HS-5 (cell line): Measurements from ENCODE around the gene ZNF628.

Experiments
- DNase-seq: peaks from one replicate; pipeline ENCODE4 v3.0.0-alpha.2; 2012; ENCODE audit warnings: low read depth

The ZNF628 gene

DNA sequence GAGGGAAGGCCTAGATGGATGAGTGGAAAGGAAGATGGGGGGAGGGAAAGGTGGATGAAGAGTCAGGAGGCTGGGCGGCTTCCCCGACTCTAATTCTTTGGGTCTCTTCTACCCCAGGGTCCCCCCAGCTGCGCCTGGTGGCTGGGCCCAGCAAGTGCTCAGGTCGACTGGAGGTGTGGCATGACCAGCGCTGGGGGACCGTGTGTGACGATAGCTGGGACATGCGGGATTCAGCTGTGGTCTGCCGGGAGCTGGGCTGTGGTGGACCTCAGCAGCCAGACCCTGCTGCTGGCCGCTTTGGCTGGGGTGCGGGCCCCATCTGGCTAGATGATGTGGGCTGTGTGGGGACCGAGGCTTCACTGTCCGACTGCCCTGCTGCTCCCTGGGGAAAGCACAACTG, 21.3 kb downstream of the ZNF628 start:
- DNase-seq = no peak

DNA sequence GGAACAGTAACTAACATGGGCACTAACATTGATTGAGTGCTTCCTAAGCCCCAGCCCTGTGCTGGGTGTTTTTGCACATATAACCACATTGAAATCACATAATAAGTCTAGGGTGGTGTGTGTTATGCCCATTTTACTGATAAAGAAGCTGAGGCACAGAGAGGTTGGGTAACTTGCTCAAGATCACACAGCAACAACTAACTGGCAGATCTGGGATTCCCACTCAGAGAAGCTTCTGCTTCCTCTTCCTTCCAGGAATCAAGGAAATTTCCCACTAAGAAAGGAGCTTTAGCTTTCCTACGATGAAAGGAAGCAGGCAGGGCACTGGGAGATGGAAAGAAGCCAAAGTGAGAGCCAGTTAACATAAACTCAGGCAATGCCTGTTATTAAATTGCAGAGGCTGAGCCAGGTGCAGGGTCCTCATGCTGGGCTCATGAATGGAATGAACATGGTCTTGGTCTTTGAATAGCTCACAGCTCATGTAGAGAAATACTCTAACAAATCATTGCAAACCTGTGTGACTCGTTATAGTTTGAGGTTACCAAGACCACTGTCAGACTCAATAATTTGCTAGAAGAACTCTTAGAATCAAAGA, 21.9 kb downstream of the ZNF628 start:
- no peak for DNase-seq

DNA sequence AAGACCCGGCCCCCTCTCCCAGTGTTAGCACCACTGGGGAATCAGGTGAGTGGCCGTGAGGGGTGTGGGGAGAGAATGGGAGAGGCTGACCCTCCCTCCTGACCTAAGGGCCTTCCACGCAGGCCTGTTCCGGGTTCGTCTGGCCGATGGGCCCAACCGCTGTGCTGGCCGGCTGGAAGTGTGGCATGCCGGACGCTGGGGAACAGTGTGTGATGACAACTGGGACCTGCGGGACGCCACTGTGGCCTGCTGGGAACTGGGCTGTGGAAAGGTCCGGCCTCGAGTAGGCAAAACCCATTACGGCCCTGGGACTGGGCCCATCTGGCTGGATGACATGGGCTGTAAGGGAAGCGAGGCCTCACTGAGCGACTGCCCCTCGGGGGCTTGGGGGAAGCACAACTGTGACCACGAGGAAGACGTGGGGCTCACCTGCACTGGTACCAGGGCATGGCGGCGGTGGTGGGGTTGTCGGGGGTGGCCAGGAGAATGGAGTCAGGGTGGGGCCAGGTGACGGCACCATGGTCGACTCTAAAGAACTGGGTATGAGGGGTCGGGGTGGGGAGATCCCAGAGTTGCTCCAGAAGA, 24.0 kb downstream of the ZNF628 start:
- no peak for DNase-seq

DNA sequence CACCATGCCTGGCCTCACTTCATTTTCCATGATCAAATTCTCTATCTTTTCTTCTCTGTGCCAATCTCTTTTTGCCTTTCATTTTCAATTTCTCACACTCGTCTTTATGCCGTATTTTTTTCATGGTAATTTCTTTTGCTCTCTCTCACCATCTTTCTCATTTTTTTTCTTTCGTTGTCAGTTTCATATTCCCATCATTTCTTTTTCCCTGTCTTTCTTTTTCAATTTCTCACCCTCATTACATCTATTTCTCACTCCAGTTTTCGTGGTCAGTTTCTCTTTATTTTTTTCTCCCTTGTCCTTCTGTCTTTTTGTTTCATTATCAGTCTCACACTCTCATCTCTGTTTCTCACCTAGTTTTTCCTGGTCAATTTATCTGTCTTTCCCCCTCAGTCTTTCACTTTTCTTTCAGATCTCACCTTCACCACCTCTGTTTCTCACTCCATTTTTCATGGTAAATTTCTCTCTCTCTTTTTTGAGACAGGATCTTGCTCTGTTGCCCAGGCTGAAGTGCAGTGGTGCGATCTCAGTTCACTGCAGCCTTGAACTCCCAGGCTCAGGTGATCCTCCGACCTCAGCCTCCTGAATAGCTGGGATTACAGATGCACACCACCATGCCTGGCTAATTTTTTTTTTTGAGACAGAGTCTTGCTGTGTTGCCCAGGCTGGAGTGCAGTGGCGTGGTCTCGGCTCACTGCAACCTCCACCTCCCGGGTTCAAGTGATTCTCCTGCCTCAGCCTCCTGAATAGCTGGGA, 26.0 kb downstream of the ZNF628 start:
- DNase-seq = no peak

DNA sequence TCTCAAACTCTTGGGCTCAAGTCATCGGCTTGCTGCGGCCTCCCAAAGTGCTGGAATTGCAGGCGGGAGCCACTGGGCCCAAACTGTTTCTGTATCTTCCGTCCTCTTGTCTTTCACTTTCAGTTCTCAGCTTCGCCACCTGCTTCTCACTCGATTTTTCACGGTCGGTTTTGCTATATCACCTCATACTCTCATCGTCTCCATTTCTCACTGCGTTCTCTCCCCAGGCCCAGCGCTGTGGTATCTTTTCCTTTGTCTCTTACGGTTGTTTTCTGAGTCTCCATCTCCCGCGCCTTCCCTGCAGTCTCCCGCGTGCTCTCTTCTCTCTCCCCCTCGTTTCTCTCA, 26.7 kb downstream of the ZNF628 start:
- no peak for DNase-seq

DNA sequence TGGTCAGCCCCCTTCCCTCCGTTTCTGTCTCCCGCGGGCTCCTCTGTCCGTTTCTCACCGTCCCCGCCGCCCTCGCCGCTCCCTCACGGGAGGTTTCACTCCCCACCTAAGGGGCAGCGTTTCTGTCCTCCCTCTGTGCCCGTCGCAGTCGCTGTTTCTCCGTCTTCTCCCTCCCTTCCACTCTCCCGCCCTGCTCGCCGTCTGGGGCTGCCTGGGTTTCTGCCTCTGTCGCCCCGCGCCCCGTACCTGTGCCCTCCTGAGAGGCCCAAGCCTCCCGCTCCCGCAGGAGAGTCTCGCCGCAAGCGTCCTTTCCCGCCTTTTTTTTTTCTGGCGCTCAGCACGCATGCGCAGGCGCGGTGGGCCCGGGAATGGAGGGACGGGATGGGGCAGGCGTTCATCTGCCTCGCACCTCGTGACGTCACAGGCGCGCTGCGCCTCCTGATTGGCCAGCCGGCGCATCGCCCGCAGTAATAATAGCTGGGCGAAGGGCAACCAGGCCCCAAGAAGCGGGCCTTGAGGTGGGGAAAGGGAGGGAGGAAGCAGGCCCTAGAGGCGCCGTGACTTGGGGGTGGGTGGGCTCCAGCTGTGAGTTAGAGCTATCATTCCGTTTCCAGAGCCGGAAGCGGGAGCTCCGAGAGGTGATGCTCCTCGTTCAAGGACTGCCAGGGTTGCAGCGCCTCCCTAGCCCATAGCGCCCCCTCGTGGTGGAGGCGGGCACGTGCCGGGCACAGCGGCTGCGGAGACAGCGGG, 27.3 kb downstream of the ZNF628 start:
- peak; percentile 90 for DNase-seq

DNA sequence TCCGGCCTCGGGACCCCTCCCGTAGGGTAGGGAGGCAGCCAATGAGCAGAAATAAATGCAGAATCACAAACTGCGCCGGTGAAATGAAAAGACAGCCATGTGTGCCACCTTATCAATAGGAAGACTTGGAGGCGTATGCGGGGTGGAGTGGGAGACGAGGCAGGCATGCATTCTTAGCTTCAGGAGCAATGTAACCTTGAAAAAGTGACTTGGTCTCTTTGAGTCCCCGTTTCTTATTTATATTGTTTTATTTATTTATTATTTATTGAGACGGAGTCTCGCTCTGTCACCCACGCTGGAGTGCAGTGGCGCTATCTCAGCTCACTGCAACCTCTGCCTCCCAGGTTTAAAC, 27.8 kb downstream of the ZNF628 start:
- DNase-seq = no peak

DNA sequence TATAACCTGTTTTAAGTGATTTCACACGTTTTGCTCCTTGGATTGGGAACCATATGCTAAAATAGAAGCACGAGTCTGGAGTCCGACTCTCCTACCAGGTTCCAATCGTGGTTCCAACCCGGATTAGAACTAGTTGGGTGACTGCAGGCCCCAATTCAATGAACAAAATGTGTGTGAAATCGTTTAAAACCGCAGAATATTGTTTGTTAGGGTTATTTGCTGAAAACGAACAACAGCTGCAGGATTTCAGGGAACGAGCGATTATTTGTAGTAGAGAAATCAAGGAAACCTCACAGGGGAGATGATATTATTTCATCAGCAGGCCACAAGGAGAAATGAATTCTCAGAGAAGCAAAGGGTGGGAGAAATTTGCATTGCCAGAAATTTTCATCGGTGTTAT, 28.6 kb downstream of the ZNF628 start:
- DNase-seq = no peak

DNA sequence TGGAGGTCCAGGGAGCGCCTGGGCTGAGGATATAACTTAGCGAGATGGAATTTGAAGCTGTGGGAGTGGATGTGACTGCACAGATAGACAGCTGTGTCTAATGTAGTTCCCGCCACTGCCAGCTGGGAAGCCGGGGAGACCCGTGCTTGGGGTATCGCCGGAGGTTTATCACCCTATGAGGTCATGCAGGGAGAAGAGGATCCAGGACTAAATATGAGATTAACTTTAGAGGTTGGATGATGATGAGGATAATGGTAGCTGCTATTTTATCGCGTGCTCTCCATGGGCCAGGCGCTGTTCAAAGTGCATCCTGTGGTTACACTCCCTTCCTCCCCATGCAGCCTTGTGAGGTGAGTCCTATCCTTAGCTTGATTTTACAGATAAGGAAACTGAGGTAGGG, 31.7 kb downstream of the ZNF628 start:
- no peak for DNase-seq

DNA sequence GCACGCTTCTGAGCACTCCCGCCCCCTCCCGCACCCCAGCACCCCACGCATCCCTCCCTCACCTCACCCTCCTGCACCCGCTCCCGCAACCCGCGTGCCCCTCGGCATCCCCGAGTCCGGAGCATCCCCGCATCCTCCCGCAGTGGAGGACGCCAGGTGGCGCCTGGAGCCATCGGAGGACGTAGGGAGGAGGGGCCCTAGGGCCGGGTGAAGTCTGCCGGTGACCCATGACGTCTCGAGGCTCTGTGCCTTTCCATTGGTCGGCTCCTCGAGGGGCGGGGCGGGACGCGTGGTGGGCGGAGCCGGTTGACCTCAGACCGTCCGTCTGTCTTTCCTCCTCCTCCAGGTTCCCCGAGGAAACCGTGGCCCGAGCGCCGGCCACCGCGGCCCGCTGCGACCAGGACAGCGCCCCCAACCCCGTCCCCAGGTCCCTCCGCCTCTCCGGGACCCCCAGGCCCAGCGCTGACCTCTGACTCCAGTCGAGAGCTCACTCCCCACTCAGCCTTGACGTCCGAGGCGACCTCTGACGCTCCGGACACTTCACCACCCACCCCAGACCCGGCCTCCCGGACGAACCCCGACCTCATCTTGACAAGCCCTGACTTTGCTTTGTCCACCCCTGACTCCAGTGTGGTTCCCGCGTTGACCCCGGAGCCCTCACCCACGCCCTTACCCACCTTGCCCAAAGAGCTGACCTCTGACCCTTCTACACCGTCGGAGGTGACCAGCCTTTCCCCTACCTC, 40.6 kb downstream of the ZNF628 start:
- DNase-seq = peak; percentile 68

DNA sequence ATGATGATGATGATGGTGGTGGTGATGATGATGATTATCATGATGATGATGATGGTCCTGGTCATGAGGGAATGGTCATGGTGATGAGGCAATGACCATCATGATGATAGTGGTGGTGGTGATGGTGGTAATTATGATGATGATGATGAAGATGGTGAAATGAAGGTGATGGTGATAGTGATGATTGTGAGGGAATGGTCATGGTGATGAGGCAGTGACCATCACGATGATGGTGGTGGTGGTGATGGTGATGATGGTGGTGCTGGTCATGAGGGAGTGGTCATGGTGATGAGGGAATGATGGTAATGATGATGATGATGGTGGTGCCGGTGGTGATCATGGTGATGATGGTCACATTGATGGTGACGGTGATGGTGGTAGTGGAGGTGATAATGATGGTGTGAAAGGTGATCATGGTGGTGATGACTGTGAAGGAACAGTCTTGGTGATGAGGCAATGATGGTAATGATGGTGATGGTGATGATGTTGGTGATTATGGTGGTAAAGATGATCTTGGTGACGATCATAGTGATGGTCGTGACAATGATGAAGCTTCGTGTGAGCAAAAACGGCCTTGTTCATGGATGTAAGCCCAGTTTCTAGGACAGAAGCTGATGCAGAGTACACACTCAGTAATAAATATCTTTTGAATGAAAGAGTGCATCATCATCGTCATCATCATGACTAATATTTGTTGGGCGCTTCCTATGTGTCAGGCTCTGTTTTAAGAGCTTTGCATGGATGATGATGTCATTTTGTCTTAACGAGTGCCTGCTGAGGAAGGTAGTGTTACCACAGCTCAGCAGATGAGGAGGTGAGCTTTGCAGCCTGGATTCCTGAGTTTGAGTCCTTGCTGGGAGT, 43.3 kb downstream of the ZNF628 start:
- DNase-seq = peak; percentile 87

DNA sequence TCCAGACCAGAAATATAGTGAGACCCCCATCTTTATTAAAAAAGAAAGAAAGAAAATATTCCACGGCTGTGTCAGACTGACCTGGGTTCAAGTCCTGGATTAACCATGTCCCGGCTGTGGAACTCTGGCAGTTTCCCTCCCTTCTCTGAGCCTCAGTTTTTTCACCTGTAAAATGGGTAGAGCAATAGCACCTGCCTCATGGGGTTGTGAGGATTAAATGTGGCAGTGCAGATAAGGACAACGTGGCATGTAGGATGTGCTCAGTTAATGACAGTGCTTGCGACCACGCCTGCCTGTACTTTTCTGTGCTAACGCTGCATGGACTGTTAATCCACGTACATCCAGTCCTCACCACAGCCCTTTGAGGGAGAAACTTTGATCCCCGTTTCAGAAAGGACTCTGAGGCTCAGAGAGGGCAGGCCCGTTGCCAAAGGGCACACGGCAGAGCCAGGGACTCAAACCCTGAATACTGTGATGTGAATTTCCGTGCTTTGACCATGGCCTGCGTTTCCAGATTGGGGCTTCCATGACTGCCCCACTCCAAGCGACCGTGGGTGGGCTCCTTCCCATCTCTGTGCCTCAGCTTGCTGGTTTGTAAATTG, 44.4 kb downstream of the ZNF628 start:
- DNase-seq = no peak

DNA sequence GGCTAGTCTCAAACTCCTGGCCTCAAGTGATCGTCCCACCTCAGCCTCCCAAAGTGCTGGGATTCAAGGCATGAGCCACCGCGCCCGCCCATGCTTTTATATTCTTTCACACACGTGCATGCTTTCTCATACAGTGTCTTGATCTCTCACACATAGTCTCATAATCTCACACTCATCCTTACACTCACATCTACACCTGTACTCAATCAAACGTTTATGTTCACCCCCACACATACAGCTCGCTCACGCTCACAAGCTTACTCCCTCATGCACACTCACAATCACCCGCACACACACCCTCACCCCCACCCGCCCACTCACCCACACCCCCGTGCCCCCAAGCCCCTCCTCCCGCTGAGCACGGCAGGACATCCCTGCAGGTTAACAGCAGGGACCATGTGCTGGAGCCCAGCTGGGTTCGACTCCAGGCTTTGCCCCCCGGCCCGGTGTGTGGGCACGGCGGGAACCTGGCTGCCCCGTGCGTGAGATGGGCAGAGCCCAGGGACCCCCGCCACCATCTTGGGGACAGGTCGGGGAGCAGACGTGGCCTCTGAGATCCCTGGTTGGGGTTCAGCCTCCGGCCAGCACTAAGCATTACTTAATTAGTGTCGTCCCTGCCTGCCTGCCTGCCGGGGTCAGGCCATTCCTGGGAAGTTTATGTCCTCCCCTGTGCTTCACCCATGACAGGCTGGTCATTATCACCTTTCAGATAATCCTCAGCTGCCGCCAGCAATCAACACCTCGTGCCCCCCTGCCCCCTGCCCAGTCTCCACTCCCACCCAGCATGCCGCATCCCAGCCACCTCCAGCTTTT, 49.1 kb downstream of the ZNF628 start:
- no peak for DNase-seq

DNA sequence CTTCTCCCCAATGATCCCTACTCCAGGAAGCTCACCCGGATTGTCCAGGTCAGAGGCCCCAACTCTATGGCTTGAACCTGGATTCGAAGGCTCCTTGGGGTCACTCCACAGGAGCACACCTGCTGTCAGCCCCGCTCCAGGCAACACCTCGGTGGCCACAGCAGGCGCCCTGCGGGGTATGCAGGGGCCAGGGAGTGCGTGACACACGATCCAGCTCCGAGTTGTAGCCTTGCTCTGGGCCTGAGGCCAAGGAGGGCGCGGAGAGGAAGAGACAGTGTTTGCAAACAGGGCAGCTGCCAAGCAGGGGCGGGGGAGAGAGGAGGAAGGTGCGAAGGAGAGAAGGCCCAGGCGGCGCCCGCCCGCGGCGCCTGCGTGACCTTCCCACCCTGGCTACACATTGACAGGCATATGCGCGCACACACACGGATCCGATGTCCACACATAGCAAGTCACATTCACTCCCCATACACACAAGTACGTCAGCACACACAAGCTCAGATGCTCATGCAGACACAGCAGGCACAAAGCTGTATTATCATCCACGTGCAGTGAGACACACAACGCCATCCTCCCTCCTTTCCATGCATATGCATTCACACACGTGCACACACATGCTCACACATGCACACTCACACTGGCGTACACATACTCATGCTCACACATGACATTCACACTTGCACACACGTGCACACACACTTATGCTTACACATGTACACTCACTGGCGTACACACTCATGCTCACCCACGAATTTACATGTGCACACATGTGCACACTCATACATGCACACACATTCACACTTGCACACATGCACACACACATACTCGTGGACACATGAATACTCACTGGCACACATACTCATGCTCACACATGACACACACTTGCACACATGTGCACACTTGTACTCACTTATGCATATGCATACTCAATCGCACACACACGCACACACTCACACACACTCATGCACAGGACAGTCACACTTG, 50.1 kb downstream of the ZNF628 start:
- no peak for DNase-seq

DNA sequence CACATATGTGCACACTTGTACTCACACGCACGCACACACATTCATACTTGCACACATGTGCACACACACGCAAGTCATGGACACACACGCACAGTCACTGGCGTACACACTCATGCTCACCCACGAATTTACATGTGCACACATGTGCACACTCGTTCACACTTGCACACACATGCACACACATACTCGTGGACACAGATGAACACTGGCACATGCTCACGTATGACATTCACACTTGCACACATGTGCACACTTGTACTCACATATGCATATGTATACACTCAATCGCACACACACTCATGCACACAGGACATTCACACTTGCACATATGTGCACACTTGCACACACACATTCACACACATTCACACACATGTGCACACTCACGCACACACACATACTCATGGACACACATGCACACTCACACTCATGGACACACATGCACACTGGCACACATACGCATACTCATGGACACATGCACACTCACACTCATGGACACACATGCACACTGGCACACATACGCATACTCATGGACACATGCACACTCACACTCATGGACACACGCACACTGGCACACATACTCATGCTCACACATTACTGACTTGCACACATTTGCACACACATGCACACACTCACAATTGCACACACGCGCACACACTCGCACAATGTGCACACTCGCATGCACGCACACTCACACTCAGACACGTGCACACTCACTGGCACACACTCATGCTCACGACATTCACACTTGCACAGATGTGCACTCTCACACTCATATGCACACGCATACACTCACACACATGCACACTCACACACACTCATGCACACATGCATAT, 51.0 kb downstream of the ZNF628 start:
- no peak for DNase-seq

DNA sequence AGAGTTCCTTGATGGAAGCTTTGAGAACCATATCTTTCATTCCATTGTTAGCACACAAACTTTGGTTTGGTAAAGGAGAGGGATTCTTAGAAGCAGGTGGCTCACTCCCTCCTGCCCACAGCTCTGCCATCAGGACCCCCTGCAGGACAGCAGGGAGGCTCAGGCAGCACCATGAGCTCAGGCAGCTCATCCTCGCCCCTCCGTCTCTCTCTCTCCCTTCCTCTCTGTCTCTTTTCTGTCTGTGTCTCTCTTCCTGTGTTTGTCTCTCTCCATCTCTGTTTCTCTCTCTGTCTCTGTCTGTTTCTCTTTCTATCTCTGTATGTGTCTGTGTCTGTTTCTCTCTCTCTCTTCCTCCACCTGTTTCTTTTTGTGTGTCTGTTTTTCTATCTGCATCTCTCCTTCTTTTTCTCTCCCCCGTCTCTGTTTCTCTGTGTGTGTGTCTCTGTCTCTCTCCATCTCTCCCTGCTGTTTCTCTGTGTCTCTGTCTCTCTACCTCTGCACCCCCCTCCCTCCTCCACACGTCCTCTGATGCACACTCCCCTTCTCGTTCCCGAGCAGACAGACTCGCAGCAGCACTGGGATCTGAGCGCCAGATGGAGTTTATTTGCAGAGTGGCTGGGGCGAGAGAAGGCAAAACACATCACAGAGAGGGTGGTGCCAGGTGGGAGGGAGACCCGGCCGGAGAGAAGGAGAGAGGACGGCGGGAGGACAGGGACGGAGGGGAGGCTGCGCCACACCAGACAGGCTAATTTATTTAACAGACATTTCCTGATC, 51.8 kb downstream of the ZNF628 start:
- no peak for DNase-seq

DNA sequence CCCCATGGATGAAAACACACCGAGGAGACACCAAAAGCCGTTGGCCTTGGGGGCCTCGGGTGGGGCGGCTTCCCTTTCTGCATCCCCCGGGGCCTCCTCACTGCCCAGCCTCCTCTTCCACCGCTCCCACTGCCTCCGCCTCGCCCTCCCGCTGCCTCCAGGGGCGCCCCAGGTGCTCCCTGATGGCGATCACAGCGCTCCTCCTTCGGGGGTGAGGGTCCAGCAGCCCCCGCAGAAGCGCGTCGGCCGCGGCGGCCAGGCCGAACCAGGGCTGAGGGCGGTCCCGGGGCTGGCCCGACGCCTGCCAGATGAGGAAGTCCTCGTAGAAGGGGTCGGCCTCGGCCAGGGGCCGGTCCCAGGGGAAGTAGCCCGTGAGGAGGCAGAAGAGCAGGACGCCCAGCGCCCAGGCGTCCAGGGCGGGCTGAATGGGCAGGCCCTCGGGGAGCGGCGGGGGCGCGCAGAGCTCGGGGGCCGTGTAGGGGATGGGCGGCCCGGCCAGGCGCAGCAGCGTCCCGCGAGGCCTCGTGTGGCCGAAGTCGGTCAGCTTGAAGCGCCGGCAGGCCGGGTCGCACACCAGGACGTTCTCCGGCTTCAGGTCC, 53.3 kb downstream of the ZNF628 start:
- DNase-seq = no peak
